Left forelimb (tissue), 1 donor: ENCODE results near the gene DACT1.

Experiments
- DNase-seq: peaks from one replicate; pipeline ENCODE4 v3.0.0-alpha.2; 2018; ENCODE audit warnings: low spot score

The DACT1 gene

GRCh38 chr14:58666737-58667136 is 29.0 kb downstream of the DACT1 start:
- DNase-seq: no peak

DNA sequence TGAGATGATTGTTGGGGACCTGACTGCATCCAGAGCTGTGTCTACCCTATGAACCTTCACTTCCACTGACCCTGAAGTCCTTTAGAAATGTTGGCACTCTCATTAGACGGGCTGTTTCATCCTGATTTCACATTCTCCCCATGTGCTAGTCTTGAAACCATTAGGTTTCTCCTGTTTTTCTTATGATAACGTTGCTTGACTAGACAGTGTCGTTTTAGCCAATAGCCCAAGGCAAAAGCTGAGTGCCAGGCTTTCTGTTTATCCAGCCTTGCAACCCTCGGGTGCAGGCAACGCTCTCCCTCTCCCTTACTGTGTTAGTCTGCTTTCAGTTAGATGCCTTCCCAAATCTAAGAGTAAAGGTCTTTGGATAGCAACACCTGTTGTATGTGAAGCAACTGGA is 30.1 kb downstream of the DACT1 start:
- no peak for DNase-seq

DNA sequence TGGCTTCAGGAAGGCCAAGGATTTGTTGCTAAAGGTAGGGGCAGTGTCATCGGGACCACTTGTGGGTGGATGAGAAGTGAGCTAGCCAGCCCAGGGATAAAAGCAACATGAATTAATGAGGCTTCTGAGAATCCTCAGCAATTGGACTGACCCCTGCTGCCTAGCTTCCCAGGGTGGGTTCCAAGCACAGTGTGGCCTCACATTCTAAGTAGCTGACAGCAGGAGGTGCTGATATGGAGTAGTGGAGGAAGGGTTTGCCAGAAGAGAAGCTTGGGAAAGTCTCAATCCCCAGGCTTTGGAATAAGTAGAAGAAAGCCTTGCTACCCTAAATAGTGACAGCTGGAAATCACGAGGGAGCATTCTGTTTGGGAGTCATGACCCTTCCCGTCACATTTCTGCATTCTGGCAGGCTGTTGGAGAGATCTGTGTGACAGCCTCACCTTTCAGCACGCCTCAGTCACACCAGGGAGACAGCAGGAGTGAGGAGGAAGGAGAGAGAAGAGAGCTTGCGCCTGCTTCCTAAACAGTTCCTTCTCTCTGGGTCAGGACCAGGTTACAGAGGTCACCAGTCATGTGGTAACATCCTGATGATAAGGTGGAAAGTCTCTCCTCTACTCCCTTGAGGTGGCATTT is 31.2 kb downstream of the DACT1 start:
- DNase-seq: no peak

DNA sequence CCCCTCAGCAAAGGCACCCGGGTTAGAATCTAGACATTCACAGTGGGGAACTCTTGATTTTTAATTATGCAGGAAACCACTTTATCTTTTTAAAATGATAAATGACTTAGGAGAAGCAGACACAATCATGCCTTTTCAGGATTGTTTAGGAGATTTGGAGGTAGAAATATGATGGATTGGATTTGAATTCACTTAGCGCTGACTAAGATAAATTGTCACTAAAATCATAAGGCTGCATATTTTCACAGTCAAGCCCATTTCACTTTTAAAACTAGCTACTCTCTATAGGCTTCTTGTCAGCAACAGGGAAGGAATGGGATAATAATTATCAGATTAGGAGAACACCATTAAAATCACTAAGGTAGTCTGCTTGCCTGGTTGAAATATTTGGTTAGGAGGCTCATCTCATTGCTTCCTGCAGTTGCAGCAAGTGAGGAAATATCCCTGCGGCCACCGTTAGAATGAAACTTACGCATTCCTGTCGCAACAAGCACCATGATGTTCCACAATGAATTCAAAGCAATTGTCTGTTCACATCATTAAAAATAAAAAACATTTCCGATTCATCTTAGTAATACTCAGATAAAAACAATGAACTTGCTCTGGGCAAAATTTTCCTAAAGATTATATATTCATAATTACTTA is 31.9 kb downstream of the DACT1 start:
- no peak for DNase-seq

- DNase-seq: no peak
Measured at GRCh38 chr14:58671024-58671423, 33.3 kb downstream of the DACT1 start.

DNA sequence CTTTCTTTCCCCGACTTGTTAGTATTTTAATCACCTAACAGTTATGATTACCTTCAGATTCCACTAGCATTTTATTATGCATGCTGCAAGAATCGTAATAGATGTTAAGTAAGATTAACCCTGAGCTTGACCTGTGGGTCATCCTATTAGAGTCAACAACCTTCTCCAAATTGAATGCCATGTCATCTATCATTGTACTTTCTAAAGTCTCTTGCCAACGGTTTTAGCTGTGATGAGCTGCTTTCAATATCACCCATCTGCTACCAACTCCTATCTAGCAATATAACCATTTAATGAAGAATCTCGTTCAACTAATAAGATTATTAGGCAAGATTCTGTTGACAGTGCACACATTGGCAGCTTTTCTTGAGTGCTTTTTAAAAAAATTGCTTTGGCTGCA is 33.7 kb downstream of the DACT1 start:
- DNase-seq: no peak

DNA sequence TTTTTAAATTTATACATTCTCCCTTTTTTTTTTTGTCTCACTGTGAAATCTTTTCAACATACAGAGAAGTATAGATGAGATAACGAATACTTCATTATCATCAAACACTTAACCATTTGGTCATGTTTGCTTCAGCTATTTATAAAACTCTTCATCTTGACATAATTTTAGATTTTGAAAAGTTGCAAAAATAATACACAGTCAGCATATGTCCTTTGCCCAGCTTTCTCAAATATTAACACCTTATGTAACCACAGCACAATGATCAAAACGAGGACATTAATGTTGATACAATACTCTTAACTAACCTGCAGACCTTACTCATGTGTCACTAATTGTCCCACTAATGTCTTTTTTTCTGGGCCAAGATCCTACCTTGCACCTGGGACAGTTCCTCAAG is 36.0 kb downstream of the DACT1 start:
- DNase-seq: no peak

GRCh38 chr14:58677001-58677400 is 39.2 kb downstream of the DACT1 start:
- no peak for DNase-seq

GRCh38 chr14:58677517-58677916 is 39.8 kb downstream of the DACT1 start:
- no peak for DNase-seq

- DNase-seq: no peak
Measured at GRCh38 chr14:58677996-58678395, 40.2 kb downstream of the DACT1 start.

DNA sequence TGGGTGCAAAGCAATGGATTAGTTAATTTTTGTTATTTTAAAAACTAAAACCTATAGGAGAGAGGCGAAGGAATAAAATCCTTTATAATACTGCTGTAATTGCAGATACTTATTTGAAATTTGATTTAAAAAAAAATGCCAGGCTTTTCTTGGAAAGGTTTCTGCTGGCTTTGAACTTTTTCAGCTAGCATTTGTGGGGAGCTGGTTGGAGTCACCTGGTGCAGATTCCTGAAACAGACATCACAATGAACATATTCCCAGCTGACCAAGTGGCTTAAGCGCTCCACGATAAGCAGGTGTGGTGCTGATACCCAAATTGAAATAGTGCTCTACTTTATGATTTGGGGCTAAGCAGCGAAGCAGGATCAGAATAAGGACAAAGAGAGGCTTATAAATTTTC is 42.9 kb downstream of the DACT1 start:
- DNase-seq: no peak

- no peak for DNase-seq
Measured at GRCh38 chr14:58687232-58687795, 49.6 kb downstream of the DACT1 start.

DNA sequence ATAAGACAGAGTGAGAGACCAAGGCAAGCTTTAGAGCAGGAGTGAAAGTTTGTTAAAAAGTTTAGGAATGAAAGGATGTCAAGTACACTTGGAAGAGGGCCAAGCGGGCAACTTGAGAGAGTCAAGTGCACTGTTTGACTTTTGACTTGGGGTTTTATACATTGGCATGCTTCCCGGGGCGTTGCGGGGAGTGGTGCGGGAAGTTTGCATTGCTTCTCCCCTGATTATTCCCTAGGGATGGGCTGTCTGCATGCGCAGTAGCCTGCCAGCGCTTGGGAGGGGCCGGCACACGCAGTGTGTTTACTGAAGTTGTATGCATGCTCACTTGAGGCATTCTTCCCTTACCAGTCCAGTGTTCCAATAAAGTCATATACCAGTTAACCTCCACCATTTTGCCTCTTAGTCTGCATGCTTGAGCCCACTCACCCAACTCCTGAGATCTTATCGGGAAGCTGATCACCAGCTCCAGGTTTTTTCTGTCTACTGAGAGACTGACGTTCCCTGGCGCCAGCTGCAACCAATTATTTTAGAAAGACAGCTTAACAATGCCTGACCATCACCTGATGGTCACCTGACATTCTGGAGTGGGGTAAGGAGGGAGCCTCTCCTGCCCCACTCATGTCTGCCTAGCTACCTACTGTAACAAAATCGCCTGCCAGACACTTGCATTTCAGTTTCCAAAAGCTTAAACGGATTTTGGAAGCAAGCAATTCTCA is 53.2 kb downstream of the DACT1 start:
- DNase-seq: no peak

GRCh38 chr14:58693048-58693447 is 55.3 kb downstream of the DACT1 start:
- DNase-seq: no peak

GRCh38 chr14:58695514-58695913 is 57.8 kb downstream of the DACT1 start:
- DNase-seq: no peak

- no peak for DNase-seq
Measured at GRCh38 chr14:58697266-58697929, 59.6 kb downstream of the DACT1 start.
